Measurements from ENCODE around the gene GUK1.

The GUK1 gene

GRCh38 chr1:228165372-228166169 lies 25.5 kb downstream of the GUK1 start, which contains the start of gene IBA57:
IBA57 (plus strand) TSS chr1:228165804; CDS start chr1:228165817, 13 bp downstream.
- Histone ChIP-seq H3K27me3 (peaks cover 38% of the 10 kb centered on the region), H3K4me1 (ENCODE audit: control insufficient read depth in 1 of 2, insufficient read depth in 1 of 2, low read depth in 1 of 2, low read length in 1 of 2) (peaks cover 15 to 18% of the 10 kb centered on the region in 2 experiments), H3K9me3 (no peaks in the 10 kb centered on the region), H3K36me3 (no peaks in the 10 kb centered on the region), H3K27ac (peak within 1 kb of the TSS; percentile 100), H3K4me3 (ENCODE audit: low read depth in 1 of 2, low read length in 1 of 2) (peak within 1 kb of the TSS; percentile 74)
- peak; percentile 97 for TF ChIP-seq CTCF (IDR thresholded peaks at IDR 0.05)

GRCh38 chr1:228166170-228166936 lies 26.3 kb downstream of the GUK1 start:
- H3K27me3 ChIP-seq: peaks cover 30% of the 10 kb centered on the region

GRCh38 chr1:228168563-228169270 lies 28.6 kb downstream of the GUK1 start:
- Histone ChIP-seq H3K4me3 (ENCODE audit: low read depth in 1 of 2, low read length in 1 of 2) (no peak overlapping the region), H3K4me1 (ENCODE audit: control insufficient read depth in 1 of 2, insufficient read depth in 1 of 2, low read depth in 1 of 2, low read length in 1 of 2) (peaks cover 15 to 18% of the 10 kb centered on the region in 2 experiments), H3K36me3 (no peaks in the 10 kb centered on the region), H3K27me3 (peaks cover 7% of the 10 kb centered on the region), H3K9me3 (no peaks in the 10 kb centered on the region), H3K27ac (no peak overlapping the region)
- TF ChIP-seq CTCF (IDR thresholded peaks at IDR 0.05): no peak

More at GRCh38 chr1:228166170-228166936, 26.3 kb downstream of the GUK1 start:
- Histone ChIP-seq H3K4me3 (ENCODE audit: low read depth in 1 of 2, low read length in 1 of 2) (peak overlapping the region; percentile 74), H3K36me3 (no peaks in the 10 kb centered on the region), H3K9me3 (no peaks in the 10 kb centered on the region), H3K27ac (peak overlapping the region; percentile 100), H3K4me1 (ENCODE audit: control insufficient read depth in 1 of 2, insufficient read depth in 1 of 2, low read depth in 1 of 2, low read length in 1 of 2) (peaks cover 15 to 18% of the 10 kb centered on the region in 2 experiments)
- TF ChIP-seq CTCF (IDR thresholded peaks at IDR 0.05): no peak

- Histone ChIP-seq H3K4me3 (ENCODE audit: low read depth in 1 of 2, low read length in 1 of 2) (no peak overlapping the region), H3K4me1 (ENCODE audit: control insufficient read depth in 1 of 2, insufficient read depth in 1 of 2, low read depth in 1 of 2, low read length in 1 of 2) (peaks cover 15 to 18% of the 10 kb centered on the region in 2 experiments), H3K9me3 (no peaks in the 10 kb centered on the region), H3K36me3 (no peaks in the 10 kb centered on the region), H3K27me3 (peaks cover under 1% of the 10 kb centered on the region), H3K27ac (no peak overlapping the region)
- no peak for TF ChIP-seq CTCF (IDR thresholded peaks at IDR 0.05)
Measured at GRCh38 chr1:228169345-228169744, 29.3 kb downstream of the GUK1 start.

- H3K4me1 ChIP-seq (ENCODE audit: control insufficient read depth in 1 of 2, insufficient read depth in 1 of 2, low read depth in 1 of 2, low read length in 1 of 2): peaks cover 6 to 9% of the 10 kb centered on the region in 2 experiments
- no peaks in the 10 kb centered on the region for H3K27me3 ChIP-seq
- no peaks in the 10 kb centered on the region for H3K9me3 ChIP-seq
- H3K36me3 ChIP-seq: peaks cover 3% of the 10 kb centered on the region
- no peak for TF ChIP-seq CTCF (IDR thresholded peaks at IDR 0.05)
- no peak overlapping the region for H3K4me3 ChIP-seq (ENCODE audit: low read depth in 1 of 2, low read length in 1 of 2)
- no peak overlapping the region for H3K27ac ChIP-seq
Measured at GRCh38 chr1:228170666-228171065, 30.6 kb downstream of the GUK1 start.
